Activated T-helper 17 cell treated with anti-CD3 and anti-CD28 coated beads, Interleukin-2, amount 50 U/mL, for 72 hours (primary cell): Measurements from ENCODE around the gene CDC42BPB. TPM values are rescaled to one million over a fixed set of nuclear protein-coding genes. Genes with fewer than 3 reads are reported as not detected.
A peak's percentile ranks its signal among the peaks of the same experiment; 100 is the strongest.
"Not testable (repeated sequence)": the region's sequence is repeated elsewhere in the genome, so short reads cannot be mapped to it uniquely, and the experiment has no call there.

Source experiments
- ATAC-seq: fragments of 150-1000 bp; cut with Tn5 transposase; replicated peaks from 2 replicates; pipeline ENCODE4 v1.10.0; 2021; ENCODE audit warnings: mild to moderate bottlenecking, moderate library complexity
- H3K27ac Mint-ChIP-seq: one replicate; pipeline ENCODE4 v1.8.0; 2022; ENCODE audit warnings: mixed read lengths
- H3K27me3 Mint-ChIP-seq: one replicate; pipeline ENCODE4 v1.8.0; 2022; ENCODE audit warnings: mixed read lengths
- H3K36me3 Mint-ChIP-seq: one replicate; pipeline ENCODE4 v1.8.0; 2022; ENCODE audit warnings: low read depth, mild to moderate bottlenecking, mixed read lengths
- H3K4me1 Mint-ChIP-seq: one replicate; pipeline ENCODE4 v1.8.0; 2022; ENCODE audit warnings: mixed read lengths
- H3K4me3 Mint-ChIP-seq: one replicate; pipeline ENCODE4 v1.8.0; 2022; ENCODE audit warnings: mild to moderate bottlenecking, mixed read lengths
- H3K9me3 Mint-ChIP-seq: one replicate; pipeline ENCODE4 v1.8.0; 2022; ENCODE audit warnings: mixed read lengths
- total RNA-seq, 2 donors: library from RNA; stranded (reverse); gene quantifications; one replicate each; pipeline ENCODE4 v1.2.3, GENCODE V29; 2022

Gene CDC42BPB
- total RNA-seq, 2 donors from 2014 or later: 7.2 to 7.3 TPM

DNA sequence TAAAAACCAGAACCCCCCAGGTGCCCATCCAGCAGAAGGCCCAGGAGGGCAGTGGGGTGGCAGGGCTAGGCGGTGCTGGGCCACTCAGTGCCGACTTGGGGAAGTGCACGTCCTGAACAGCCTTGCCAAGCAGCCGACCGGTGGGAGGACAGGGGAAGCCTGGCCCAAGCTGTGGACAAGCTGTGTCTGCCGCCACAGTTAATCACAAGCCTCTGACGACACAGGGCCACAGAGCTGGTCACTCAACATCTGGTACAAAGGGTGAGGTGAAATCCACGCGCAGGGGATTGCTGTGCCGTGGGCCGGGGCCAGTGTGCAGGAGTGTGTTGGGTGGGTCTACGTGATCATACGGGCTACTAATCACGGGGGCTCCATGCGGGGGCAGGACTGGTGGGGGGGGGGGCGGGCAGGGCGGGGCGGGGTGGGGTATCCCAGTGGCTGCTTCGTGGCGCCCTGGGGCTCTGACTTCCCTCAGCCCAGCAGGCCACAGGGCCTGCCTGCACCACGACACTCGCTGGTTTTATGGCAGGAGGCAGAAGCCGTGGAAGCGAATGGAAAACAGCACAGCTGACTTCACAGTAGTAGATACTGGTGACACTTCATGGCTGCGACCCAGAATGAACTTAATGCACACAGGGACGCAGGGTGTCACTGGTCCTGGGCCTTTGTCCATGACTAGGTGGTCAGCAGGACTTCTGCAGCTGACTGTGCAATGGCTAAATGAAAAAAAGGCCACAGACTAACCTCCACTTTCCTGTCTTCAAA, 124.7 kb downstream of the CDC42BPB start:
- H3K36me3 Mint-ChIP-seq: no peaks in the 10 kb centered on the region
- no peaks in the 10 kb centered on the region for H3K27me3 Mint-ChIP-seq
- no peaks in the 10 kb centered on the region for H3K4me1 Mint-ChIP-seq
- no peak overlapping the region for H3K27ac Mint-ChIP-seq
- H3K4me3 Mint-ChIP-seq: no peak overlapping the region
- no peak for ATAC-seq
- H3K9me3 Mint-ChIP-seq: no peaks in the 10 kb centered on the region

DNA sequence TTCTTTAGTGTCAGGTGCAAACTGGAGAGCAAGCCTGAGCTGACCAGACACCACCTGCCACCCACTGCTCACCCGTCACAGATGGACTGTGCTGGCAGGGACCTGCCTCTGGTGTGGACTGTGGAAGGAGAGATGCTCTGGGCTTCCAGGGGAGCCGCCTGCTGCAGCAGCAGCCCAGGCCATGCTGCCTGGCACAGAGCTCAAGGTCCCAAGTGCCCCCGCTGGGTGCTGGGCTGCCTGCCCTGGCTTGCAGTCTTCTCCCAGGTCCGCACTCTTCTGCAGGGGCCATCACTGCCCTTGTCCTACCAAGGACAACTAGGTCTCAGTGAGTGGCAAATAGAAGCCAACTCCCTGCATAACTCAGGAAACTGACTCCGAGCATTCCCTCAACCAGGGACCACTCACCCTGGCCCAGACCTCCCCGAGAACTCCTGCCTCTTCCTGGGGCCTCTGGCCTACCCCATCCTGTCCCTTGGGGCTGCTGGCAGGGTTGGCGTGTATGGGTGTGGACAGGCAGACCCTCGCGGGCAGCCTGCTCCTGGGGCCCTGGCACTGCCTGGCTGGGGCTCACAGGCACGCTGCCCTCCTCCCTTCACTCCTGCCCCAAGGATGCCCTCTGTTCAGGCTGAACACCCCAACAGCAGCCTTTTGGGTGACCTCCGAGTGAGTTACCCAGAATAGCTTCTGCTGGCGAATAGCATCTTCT, 125.6 kb downstream of the CDC42BPB start:
- no peak overlapping the region for H3K27ac Mint-ChIP-seq
- no peaks in the 10 kb centered on the region for H3K4me1 Mint-ChIP-seq
- no peaks in the 10 kb centered on the region for H3K9me3 Mint-ChIP-seq
- peaks cover 4% of the 10 kb centered on the region for H3K27me3 Mint-ChIP-seq
- no peak overlapping the region for H3K4me3 Mint-ChIP-seq
- H3K36me3 Mint-ChIP-seq: no peaks in the 10 kb centered on the region
- ATAC-seq: no peak

DNA sequence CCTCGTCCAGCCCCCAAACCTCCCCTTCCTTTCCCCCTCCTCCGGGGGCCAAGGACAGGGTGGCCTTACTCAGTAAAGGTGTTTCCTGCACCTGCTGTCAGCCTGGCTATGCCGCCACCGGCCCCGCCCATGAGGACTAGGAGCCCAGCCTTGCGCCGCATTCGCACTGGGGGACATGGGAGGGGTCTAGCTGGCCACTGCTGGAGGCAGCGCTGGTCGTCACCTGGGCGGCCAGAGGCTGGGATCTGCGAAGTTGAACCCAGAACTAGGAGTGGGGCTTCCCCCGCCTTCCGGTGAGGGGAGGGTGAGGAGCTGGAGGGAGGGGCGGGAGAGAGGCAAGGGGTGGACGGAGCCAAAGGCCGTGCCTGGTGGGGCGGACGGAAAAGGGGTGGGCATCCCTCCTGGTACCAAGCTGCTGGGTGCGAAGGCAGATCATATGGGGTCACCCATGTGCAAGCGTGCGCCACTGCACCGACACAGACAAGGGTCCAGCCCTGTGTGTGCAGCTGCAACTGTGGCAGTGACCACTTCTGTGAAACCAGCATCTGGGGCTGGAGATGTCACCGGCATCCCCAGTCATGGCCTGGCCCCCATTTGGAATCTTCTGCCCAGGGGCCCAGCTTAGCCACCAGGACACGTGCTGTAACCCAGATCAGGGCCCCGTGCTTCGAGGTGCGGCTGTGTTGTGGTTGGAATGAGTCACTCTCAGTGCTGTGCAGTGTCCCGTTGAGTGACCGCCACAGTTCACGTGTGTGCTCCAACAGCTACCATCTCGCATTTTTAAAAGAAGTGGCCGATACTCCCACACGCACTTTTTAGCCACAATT, 126.4 kb downstream of the CDC42BPB start:
- Mint-ChIP-seq H3K4me3 (no peak overlapping the region), H3K27me3 (peaks cover 6% of the 10 kb centered on the region), H3K27ac (no peak overlapping the region), H3K9me3 (no peaks in the 10 kb centered on the region), H3K36me3 (no peaks in the 10 kb centered on the region), H3K4me1 (no peaks in the 10 kb centered on the region)
- ATAC-seq: no peak

DNA sequence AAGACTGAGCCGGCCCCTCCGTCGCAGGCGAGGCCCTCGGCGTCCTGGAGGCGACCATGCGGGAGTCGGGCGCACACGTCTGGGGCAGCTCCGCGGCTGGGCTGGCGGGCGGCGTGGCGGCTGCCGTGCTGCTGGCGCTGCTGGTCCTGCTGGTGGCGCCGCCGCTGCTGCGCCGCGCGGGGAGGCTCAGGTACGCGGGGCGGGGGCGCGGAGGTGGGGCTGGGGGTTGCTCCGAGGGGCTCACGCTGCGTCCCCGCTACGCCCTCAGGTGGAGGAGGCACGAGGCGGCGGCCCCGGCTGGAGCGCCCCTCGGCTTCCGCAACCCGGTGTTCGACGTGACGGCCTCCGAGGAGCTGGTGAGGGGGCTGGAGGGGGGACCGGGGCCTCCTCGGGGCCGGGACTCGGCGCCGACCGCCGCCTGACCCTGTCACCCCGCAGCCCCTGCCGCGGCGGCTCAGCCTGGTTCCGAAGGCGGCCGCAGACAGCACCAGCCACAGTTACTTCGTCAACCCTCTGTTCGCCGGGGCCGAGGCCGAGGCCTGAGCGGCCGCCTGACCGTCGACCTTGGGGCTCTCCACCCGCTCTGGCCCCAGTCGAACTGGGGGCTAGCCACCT, 127.1 kb downstream of the CDC42BPB start:
- H3K4me1 Mint-ChIP-seq: no peaks in the 10 kb centered on the region
- peaks cover 8% of the 10 kb centered on the region for H3K27me3 Mint-ChIP-seq
- no peak overlapping the region for H3K27ac Mint-ChIP-seq
- H3K9me3 Mint-ChIP-seq: no peaks in the 10 kb centered on the region
- no peak overlapping the region for H3K4me3 Mint-ChIP-seq
- no peaks in the 10 kb centered on the region for H3K36me3 Mint-ChIP-seq
- no peak for ATAC-seq

DNA sequence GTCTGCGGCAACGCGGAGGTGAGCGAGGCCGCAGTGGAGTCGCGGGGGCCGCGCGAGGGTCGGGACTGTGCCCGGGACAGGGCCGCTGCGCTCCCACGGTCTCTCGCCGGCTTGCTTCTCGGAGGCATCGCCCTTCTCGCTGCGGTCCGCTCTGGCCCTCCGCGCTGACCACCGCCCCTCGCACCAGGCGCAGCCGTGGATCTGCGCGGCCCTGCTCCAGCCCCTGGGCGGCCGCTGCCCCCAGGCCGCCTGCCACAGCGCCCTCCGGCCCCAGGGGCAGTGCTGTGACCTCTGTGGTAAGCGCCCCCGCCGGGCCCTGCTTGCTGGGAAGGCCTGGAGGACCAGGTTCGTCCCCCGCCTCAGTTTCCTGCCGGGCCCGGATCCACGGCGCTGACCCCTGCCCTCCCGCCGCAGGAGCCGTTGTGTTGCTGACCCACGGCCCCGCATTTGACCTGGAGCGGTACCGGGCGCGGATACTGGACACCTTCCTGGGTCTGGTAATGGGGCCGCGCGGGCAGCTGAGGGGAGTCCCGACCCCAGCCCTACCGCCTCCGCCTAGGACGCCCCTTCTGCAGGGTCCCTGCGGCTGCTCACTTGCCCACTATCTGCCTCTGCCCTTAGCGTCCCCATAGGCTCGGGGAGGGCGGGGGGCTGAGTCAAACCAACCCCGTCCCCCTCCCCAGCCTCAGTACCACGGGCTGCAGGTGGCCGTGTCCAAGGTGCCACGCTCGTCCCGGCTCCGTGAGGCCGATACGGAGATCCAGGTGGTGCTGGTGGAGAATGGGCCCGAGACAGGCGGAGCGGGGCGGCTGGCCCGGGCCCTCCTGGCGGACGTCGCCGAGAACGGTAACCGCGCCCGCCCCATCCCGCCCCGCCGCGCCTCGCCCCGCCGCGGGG, 127.9 kb downstream of the CDC42BPB start:
- H3K27me3 Mint-ChIP-seq: peaks cover 8% of the 10 kb centered on the region

DNA sequence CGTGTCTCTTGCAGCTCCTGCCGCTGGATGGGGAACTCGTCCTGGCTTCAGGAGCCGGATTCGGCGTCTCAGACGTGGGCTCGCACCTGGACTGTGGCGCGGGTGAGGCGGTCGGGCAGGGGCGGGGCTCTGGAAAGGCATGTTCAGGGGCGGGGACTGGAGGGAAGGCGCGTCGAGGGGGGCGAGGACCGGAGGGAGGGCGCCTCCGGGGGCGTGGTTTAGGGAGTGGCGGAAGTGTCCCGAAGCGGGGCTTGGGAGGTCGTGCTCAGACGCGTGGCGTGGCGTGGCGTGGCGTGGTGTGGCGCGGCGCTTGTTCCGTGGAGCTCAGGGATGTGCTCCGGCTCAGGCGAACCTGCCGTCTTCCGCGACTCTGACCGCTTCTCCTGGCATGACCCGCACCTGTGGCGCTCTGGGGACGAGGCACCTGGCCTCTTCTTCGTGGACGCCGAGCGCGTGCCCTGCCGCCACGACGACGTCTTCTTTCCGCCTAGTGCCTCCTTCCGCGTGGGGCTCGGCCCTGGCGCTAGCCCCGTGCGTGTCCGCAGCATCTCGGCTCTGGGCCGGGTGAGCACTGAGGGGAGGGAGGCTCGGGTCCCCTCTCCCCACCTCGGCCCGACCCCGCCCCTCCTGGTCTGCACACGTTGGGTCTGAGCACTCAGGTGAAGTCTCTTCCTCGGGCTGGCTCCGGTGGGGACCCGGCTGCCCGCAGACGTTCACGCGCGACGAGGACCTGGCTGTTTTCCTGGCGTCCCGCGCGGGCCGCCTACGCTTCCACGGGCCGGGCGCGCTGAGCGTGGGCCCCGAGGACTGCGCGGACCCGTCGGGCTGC, 128.7 kb downstream of the CDC42BPB start:
- Mint-ChIP-seq H3K27me3 (peaks cover 8% of the 10 kb centered on the region), H3K27ac (no peak overlapping the region), H3K4me1 (no peaks in the 10 kb centered on the region), H3K4me3 (peak overlapping the region; percentile 47), H3K9me3 (no peaks in the 10 kb centered on the region), H3K36me3 (no peaks in the 10 kb centered on the region)
- ATAC-seq: peak; percentile 69

More for the DNA sequence above, 127.9 kb downstream of the CDC42BPB start:
- Mint-ChIP-seq H3K36me3 (no peaks in the 10 kb centered on the region), H3K4me3 (no peak overlapping the region), H3K9me3 (no peaks in the 10 kb centered on the region), H3K4me1 (no peaks in the 10 kb centered on the region), H3K27ac (no peak overlapping the region)
- no peak for ATAC-seq

DNA sequence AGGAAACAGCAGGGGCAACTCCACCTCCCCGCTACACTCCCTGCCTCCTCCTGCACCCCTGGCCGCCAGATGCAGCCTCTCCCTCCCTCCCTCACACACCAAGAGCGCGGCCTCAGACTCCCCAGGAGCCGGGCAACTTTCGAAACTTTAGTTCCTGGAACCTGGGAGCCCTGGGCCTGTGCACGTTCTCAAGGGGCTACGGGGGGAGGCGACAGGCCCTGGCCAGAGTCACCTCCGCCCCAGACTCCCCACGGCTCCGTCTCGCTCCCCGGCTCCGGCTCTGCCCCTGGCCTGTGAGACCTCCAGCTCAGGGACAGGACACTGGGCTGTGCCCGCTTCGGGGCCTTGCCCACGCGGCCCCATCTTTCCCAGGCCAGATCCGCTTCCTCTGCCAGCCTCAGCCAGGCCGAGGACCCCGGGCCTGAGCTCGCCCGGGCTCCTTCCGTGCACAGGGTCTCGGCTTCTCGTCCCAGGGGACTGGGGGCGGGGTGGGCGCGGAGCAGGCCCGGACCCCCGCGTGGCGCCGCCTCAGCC, 129.4 kb downstream of the CDC42BPB start:
- Mint-ChIP-seq H3K27ac (no peak overlapping the region), H3K27me3 (peaks cover 8% of the 10 kb centered on the region), H3K9me3 (no peaks in the 10 kb centered on the region), H3K4me1 (no peaks in the 10 kb centered on the region), H3K36me3 (no peaks in the 10 kb centered on the region), H3K4me3 (peak overlapping the region; percentile 47)
- ATAC-seq: peak; percentile 12

DNA sequence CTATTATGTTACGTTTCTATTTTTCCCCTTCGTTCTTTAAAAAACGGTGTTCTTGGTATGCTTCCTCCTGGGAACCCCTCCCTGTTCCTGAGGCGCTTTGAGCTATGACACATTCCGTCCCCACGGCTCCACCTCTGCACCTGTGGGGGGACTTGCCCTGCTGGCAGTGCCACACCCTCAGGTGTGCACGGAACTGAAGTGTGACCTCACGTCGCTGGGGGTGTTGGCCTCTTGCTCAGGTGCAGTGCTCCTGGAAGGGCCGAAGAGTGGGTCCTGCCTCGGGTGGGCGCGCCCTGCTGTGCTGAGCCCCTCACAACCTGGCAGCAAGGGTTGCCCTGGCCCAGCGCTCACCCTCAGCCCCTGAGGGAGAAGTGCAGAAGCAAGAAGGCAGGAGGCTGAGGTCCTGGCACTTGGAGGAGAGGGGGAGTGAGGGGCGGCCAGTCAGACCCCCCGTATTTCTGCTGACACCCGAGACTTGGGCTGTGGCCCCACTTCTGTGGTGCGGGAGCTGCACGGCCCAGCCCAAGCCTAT, 129.9 kb downstream of the CDC42BPB start:
- H3K36me3 Mint-ChIP-seq: no peaks in the 10 kb centered on the region
- no peaks in the 10 kb centered on the region for H3K4me1 Mint-ChIP-seq
- H3K27ac Mint-ChIP-seq: no peak overlapping the region
- no peaks in the 10 kb centered on the region for H3K9me3 Mint-ChIP-seq
- peaks cover 8% of the 10 kb centered on the region for H3K27me3 Mint-ChIP-seq
- ATAC-seq: no peak
- no peak overlapping the region for H3K4me3 Mint-ChIP-seq

DNA sequence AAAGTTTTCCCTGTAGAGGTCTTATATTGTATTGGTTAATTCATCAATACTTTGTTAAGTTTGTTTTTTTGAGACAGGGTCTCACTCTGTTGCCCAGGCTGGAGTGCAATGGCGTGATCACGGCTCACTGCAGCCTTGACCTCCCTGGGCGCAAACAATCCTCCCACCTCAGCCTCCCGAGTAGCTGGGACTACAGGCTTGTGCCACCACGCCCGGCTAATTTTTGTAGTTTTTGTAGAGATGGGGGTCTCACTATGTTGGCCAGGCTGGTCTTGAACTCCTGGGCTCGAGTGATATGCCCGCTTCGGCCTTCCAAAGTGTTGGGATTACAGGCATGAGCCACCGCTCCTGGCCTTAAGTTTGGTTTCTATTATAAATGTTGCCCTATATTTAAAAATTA, 130.5 kb downstream of the CDC42BPB start:
- H3K4me1 Mint-ChIP-seq, H3K4me3 Mint-ChIP-seq, H3K27ac Mint-ChIP-seq, H3K36me3 Mint-ChIP-seq, ATAC-seq, H3K27me3 Mint-ChIP-seq, H3K9me3 Mint-ChIP-seq: not testable (repeated sequence)

DNA sequence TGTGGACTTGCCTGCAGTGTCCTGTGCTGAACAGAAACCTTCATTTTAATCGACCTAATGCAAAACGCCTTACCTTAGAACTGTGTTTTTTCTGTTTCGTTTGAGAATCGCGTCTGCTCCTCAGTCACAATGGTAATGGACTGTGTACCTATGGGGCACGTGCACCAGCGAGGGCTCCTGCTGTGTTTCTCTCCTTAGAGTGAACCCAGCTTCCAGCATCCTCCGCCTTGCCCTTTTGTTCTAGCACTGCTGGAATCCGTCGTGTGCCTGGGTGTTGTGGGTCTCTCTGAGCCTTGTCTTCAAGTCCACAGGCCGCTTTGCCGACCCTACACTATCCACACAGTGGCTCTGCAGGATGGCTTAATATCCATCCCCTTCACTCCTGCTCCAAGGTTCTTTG, 131.2 kb downstream of the CDC42BPB start:
- Mint-ChIP-seq H3K27me3 (peaks cover 8% of the 10 kb centered on the region), H3K4me3 (no peak overlapping the region), H3K4me1 (no peaks in the 10 kb centered on the region), H3K36me3 (no peaks in the 10 kb centered on the region), H3K27ac (no peak overlapping the region), H3K9me3 (no peaks in the 10 kb centered on the region)
- no peak for ATAC-seq

DNA sequence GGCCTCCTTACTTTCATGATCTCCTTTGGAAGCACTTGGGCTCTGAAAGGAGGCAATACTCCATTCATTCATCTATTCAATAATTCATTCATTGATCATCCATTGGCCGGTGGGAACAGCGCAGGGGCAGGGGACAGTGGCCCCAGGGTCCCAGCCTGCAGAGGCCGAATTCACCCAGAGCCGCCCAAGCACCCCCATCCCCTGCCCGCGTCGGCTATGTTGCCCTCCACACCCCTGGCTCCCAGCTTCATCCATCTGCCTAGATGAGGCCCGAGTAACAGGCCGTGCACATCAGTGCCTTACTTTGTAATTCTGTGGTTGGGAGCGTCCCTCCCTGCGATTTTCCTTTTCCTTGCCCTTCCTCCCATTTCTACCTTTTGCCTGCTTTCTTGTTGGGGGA, 131.7 kb downstream of the CDC42BPB start:
- Mint-ChIP-seq H3K9me3 (no peaks in the 10 kb centered on the region), H3K4me1 (no peaks in the 10 kb centered on the region), H3K27ac (no peak overlapping the region), H3K36me3 (no peaks in the 10 kb centered on the region), H3K27me3 (peaks cover 8% of the 10 kb centered on the region), H3K4me3 (no peak overlapping the region)
- no peak for ATAC-seq

DNA sequence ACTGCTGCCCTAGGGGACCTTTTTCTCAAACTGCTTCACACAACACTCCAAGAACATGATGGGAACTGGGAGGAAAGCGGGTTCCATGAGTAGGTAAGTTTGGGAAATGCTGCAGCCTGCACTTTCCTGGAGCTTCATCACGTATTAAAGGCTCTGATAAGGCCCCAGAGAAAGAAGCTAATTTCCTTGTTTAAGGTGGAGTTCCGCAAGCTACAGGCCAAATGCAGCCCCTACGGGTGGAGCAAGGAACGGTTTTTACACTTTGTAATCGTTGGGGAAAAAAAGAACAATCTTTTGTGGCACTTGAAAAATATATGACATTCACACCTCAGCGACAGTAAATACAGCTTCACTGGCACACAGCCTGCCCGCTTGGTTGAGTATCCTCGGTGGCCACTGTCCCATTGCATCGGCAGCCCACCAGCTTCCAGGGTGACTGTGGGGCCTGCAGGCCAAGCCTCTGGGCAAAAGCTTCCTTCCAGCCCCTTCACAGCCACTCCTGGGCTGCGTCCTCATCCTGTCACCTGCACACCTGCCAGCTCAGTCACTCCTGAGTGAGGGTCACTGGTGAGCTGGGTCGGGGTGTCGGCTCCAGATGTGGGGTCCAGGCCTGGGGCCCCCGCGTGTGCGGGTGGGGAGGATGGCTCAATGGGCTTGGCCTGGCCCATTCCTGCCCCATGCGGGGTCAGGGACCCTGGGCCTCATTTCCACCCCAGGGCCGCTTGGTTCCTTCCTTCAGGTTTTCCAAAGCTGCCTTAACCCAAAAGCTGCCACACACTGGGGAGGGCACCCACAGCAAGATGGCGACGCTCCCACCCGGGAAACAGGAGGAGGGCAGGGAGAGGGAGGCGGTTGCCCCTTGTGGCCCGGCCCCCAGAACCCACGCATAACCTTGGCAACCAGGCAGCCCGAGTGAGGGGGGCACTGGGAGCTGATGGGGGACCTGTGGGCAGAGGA, 132.4 kb downstream of the CDC42BPB start:
- H3K4me3 Mint-ChIP-seq: no peak overlapping the region
- H3K27me3 Mint-ChIP-seq: peaks cover 8% of the 10 kb centered on the region
- no peak for ATAC-seq
- H3K9me3 Mint-ChIP-seq: no peaks in the 10 kb centered on the region
- no peak overlapping the region for H3K27ac Mint-ChIP-seq
- H3K36me3 Mint-ChIP-seq: no peaks in the 10 kb centered on the region
- H3K4me1 Mint-ChIP-seq: no peaks in the 10 kb centered on the region
